GM18505 (cell line): ENCODE measurements around the gene SLC15A2.

Experiments used
- ATAC-seq: cut with Tn5 transposase; IDR thresholded peaks from one replicate; pipeline ENCODE4 v1.9.1; 2021; ENCODE audit not compliant: unreplicated experiment
- POLR2A ChIP-seq: IDR thresholded peaks from 4 replicates; pipeline ENCODE4 v1.6.1; 2011; ENCODE audit warnings: borderline replicate concordance; ENCODE audit not compliant: insufficient read depth, insufficient read length; ENCODE audit errors: extremely low read depth

The SLC15A2 gene

DNA sequence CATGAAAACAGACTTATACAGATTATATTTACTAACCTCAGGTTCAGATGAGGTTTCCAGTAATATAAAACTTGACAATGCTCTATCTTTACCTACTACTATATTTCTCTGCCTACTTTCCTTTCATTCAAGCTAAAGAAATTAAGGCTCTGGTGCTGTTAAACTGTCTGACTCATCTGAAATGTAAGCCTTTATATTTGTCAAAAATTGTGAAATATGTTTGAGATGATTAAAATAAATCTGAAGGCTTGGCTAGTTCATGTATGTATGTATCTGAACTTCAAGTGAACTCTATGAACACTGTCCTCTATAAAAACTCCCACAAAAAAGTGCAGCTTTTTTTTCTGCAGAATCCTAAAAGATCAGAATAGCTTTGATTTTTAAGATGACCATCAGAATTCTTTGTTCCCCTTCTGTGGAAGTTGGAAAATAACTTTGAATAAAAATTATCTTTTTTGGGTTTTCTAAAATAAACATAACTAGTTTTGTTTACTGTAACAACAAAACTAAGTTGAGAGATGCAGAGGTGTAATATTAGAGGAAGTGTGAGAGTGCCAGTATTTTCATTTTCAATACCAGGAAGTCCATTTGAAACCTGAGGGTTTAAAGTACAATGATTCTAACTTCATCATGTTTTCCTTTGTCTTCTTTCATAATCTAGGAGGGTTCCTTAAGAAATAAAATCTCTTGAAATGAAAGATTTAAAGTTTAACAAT lies 85.7 kb downstream of the SLC15A2 start:
- peak; percentile 55 for ATAC-seq
- no peak for TF ChIP-seq POLR2A

DNA sequence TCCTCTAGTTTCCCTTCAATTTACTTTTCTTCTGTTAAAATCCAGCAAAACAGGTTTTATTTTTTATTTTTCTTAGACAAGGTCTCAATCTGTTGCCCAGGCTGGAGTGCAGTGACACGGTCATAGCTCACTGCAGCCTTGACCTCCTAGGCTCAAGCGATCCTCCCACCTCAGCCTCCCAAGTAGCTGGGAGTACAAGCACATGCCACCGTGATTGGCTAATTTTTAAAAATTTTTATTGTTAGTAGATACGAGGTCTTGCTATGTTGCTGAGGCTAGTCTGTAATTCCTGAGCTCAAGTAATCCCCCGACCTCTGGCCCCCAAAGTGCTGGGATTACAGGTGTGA lies 86.2 kb downstream of the SLC15A2 start:
- TF ChIP-seq POLR2A = no peak
- ATAC-seq = no peak

DNA sequence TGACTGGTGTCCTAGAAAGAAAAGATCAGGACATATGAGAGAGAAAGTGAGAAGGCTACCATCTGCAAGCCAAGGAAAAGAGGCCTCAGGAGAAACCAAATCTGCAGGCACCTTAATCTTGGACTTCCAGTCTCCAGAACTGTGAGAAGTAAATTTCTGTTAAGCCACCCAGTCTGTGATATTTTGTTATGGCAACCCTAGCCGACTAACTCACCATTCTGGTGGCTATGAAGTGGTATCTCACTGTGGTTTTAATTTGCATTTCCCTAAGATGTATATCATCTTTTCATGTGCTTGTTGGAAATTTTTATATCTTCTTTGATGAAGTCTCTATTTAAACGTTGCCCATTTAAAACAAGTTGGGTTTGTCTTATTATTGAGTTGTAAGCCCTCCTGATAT lies 87.3 kb downstream of the SLC15A2 start:
- no peak for TF ChIP-seq POLR2A
- ATAC-seq = no peak

GRCh38 chr3:121985846-121986245 lies 91.6 kb downstream of the SLC15A2 start:
- no peak for ATAC-seq
- TF ChIP-seq POLR2A = no peak

GRCh38 chr3:121988146-121988545 lies 93.9 kb downstream of the SLC15A2 start:
- ATAC-seq = no peak
- no peak for TF ChIP-seq POLR2A

DNA sequence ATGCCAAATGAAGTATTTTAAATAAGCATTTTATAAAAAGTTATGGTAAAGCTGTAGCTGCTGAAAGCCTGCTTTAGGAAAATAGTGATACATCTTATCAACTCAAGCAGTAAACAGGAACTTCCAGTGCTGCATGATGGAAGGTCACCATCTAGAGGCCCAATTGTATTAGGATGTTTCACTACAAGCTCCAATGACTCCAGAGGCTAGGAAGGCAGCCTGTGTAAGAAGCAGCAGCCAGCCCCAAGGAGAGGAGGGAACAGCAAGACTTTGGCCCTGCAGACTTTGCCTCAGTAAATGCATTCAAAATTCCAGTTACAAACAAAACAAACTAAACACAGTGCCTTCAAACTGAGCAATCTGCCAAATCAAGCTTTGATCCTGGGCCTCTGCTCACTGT lies 95.7 kb downstream of the SLC15A2 start:
- no peak for ATAC-seq
- TF ChIP-seq POLR2A = no peak

DNA sequence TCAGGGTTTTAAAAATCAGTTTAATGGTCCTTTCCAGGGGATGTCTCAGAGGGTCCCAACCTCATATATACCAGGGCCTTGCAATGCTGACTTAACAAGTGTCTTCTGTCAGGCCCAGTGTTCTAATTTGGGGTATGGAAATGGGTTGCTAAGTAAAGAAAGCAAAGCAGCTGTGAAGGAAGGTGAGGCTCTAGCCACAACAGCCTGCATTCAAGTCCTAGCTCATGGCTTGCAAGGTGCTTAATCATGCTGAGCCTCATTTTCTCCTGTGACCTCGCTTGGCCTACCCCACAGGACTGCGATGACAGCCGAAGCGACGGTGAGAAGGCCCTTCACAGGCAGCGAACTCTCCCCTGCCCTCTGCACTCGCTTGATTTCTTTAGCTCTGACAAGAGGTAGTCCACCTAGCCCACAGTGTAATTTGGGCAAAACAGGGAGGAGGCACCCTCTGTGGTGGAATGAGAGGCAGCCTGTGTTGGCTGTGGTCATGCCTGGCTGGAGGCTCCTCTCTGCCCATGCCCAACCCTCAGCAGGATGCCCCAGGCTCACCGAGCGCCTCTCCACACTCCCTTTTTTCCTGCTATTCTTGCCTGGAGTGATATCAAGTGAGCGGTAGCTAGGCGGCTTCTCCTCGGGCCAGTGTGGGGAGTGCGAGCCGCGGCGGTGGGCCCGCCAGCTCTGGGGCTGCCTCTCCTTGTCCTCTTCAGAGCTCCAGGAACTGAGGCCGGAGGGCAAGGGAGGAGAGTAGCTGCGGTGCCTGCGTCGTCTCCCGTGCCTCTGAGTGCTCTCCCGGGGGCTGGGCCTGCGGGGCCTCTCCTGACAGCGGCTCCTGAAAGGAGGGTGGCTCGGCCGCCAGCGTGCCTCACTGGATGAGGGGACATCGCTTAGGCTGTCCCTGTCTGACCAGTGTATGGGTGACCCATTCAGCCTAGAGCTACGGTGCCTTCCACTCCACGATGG lies 98.7 kb downstream of the SLC15A2 start:
- ATAC-seq = peak; percentile 63
- TF ChIP-seq POLR2A = no peak
